AG04449 (cell line): ENCODE results near the gene MITF.
"Not testable (repeated sequence)": the region's sequence is repeated elsewhere in the genome, so short reads cannot be mapped to it uniquely, and the experiment has no call there.

Experiments
- CTCF ChIA-PET: fragments of 350-600 bp; formaldehyde crosslinking; extraction: SDS; loops from one replicate; lab custom pipeline; 2021; ENCODE audit warnings: antibody characterized with exemption; lab: Yijun Ruan, JAX
- POLR2A ChIA-PET: fragments of 400-600, 350-600 bp; formaldehyde crosslinking; extraction: SDS; loops from one replicate; lab custom pipeline; 2020; ENCODE audit warnings: antibody characterized with exemption, inconsistent platforms; lab: Yijun Ruan, JAX
- DNase-seq: peaks from one replicate; pipeline ENCODE4 v3.0.0-alpha.2; 2010; ENCODE audit warnings: low read depth, low spot score
- H3K4me3 ChIP-seq: 2 replicates; pipeline ENCODE4 v1.5.1; 2011; ENCODE audit warnings: low read depth, mild to moderate bottlenecking, control low read depth, low read length
- CTCF ChIP-seq: IDR thresholded peaks from one replicate; pipeline ENCODE4 v1.5.1; 2011; ENCODE audit warnings: mild to moderate bottlenecking, moderate library complexity, low read length, control low read depth, inconsistent platforms; ENCODE audit not compliant: insufficient read depth; ENCODE audit errors: missing control alignments

The MITF gene

GRCh38 chr3:69785769-69786320, 46.6 kb downstream of the MITF start:
- no peak for DNase-seq
- CTCF ChIA-PET, result interaction anchor here (1.3 kb wide), 1 partner anchor 94 kb away, joined by 5 read pairs; no protein-coding TSS in a partner anchor

GRCh38 chr3:69786854-69787253, 47.6 kb downstream of the MITF start:
- no peak for DNase-seq
- H3K4me3 ChIP-seq, result no peak overlapping the region
- CTCF ChIA-PET, result no interaction called here
- POLR2A ChIA-PET, result no interaction called here
- no peak for TF ChIP-seq CTCF

More at GRCh38 chr3:69785769-69786320, 46.6 kb downstream of the MITF start:
- no peak for TF ChIP-seq CTCF
- H3K4me3 ChIP-seq, result no peak overlapping the region
- POLR2A ChIA-PET, result no interaction called here

GRCh38 chr3:69787436-69788168, 48.3 kb downstream of the MITF start:
- DNase-seq, result no peak
- no peak overlapping the region for H3K4me3 ChIP-seq
- TF ChIP-seq CTCF, result no peak
- CTCF ChIA-PET, result no interaction called here
- POLR2A ChIA-PET, result no interaction called here

- ChIA-PET POLR2A (no interaction called here), CTCF (interaction anchor here (1.1 to 7.3 kb wide), 6 partner anchors 10 to 630 kb away, joined by 3 to 140 read pairs (median 6); no protein-coding TSS in a partner anchor)
- H3K4me3 ChIP-seq, result no peak overlapping the region
- TF ChIP-seq CTCF, result no peak
- no peak for DNase-seq
Measured at GRCh38 chr3:69791106-69791505, 51.8 kb downstream of the MITF start.

GRCh38 chr3:69791919-69792399, 52.7 kb downstream of the MITF start:
- DNase-seq, result no peak

GRCh38 chr3:69796126-69796525, 56.9 kb downstream of the MITF start:
- DNase-seq, H3K4me3 ChIP-seq, POLR2A ChIA-PET: not testable (repeated sequence)
- CTCF ChIA-PET, result interaction anchor here (7.3 kb wide), 1 partner anchor 103 kb away, joined by 140 read pairs; no protein-coding TSS in a partner anchor

More at GRCh38 chr3:69791919-69792399, 52.7 kb downstream of the MITF start:
- H3K4me3 ChIP-seq, result no peak overlapping the region
- ChIA-PET CTCF (interaction anchor here (0.6 to 7.3 kb wide), 17 partner anchors 9 to 666 kb away, joined by 3 to 140 read pairs (median 3); partner anchors contain the start of gene MITF), POLR2A (no interaction called here)
- TF ChIP-seq CTCF, result peak; percentile 32
